SK-N-SH treated with all-trans-retinoic acid at 6 μM for 48 hours (cell line): Measurements from ENCODE around the gene ACOX1.

Experiments
- ATAC-seq: fragments of 200-7000 bp; cut with Tn5 transposase; 3 replicates; pipeline ENCODE4 v1.9.1; 2020; ENCODE audit warnings: mild to moderate bottlenecking, moderate library complexity
- ARNTL ChIP-seq: fragments of 450-650 bp; formaldehyde crosslinking; IDR thresholded peaks from 2 replicates; pipeline ENCODE4 v1.5.0; 2020; ENCODE audit warnings: low read depth, mild to moderate bottlenecking, moderate library complexity, borderline replicate concordance
- BACH2 ChIP-seq: fragments of 250-450 bp; sonication (Bioruptor Pico); IDR thresholded peaks from 2 replicates; pipeline ENCODE4 v1.9.0; 2021; ENCODE audit warnings: mild to moderate bottlenecking, borderline replicate concordance
- CSDC2 ChIP-seq: fragments of 250-450 bp; sonication (Bioruptor Pico); IDR thresholded peaks from 2 replicates; pipeline ENCODE4 v1.5.0; 2020; ENCODE audit warnings: mild to moderate bottlenecking, moderate library complexity
- CSRNP3 ChIP-seq: fragments of 250-450 bp; sonication (Bioruptor Pico); IDR thresholded peaks from 2 replicates; pipeline ENCODE4 v1.5.1; 2021; ENCODE audit warnings: mild to moderate bottlenecking, moderate library complexity
- ESRRG ChIP-seq: fragments of 250-450 bp; sonication (Bioruptor Pico); IDR thresholded peaks from 2 replicates; pipeline ENCODE4 v1.6.1; 2021; ENCODE audit warnings: mild to moderate bottlenecking
- GLIS3 ChIP-seq: fragments of 250-450 bp; sonication (Bioruptor Pico); IDR thresholded peaks from 2 replicates; pipeline ENCODE4 v1.5.0; 2020; ENCODE audit warnings: mild to moderate bottlenecking, moderate library complexity
- ISL1 ChIP-seq: fragments of 250-450 bp; sonication (Bioruptor Pico); IDR thresholded peaks from 2 replicates; pipeline ENCODE4 v2.1.2; 2022; ENCODE audit warnings: mild to moderate bottlenecking, moderate library complexity
- POU6F1 ChIP-seq: fragments of 250-450 bp; sonication (Bioruptor Pico); IDR thresholded peaks from 2 replicates; pipeline ENCODE4 v1.8.0; 2021; ENCODE audit warnings: low read depth, mild to moderate bottlenecking, moderate library complexity, borderline replicate concordance
- PPARA ChIP-seq: fragments of 250-450 bp; sonication (Bioruptor Pico); IDR thresholded peaks from 2 replicates; pipeline ENCODE4 v1.5.0; 2020; ENCODE audit warnings: mild to moderate bottlenecking, borderline replicate concordance
- SNAI2 ChIP-seq: fragments of 250-450 bp; sonication (Bioruptor Pico); IDR thresholded peaks from 2 replicates; pipeline ENCODE4 v1.5.0; 2020; ENCODE audit warnings: mild to moderate bottlenecking, moderate library complexity
- TCF4 ChIP-seq: fragments of 250-450 bp; sonication (Bioruptor Pico); IDR thresholded peaks from 2 replicates; pipeline ENCODE4 v1.8.0; 2021; ENCODE audit warnings: mild to moderate bottlenecking, moderate library complexity, borderline replicate concordance
- TOX ChIP-seq: fragments of 250-450 bp; sonication (Bioruptor Pico); IDR thresholded peaks from 2 replicates; pipeline ENCODE4 v1.8.0; 2021; ENCODE audit warnings: mild to moderate bottlenecking, moderate library complexity, borderline replicate concordance
- ZC3H10 ChIP-seq: fragments of 250-450 bp; sonication (Bioruptor Pico); IDR thresholded peaks from 2 replicates; pipeline ENCODE4 v1.5.1; 2021; ENCODE audit warnings: mild to moderate bottlenecking, moderate library complexity
- ZFP3 ChIP-seq: fragments of 250-450 bp; sonication (Bioruptor Pico); IDR thresholded peaks from 2 replicates; pipeline ENCODE4 v1.5.0; 2020; ENCODE audit warnings: mild to moderate bottlenecking, moderate library complexity
- ZNF565 ChIP-seq: fragments of 450-650 bp; formaldehyde crosslinking; conservative IDR thresholded peaks from 2 replicates; pipeline ENCODE4 v1.5.0; 2020; ENCODE audit warnings: low read depth, mild to moderate bottlenecking, moderate library complexity
- ZNF70 ChIP-seq: fragments of 450-650 bp; formaldehyde crosslinking; IDR thresholded peaks from 2 replicates; pipeline ENCODE4 v1.5.0; 2020; ENCODE audit warnings: mild to moderate bottlenecking, moderate library complexity
- ZNF8 ChIP-seq: fragments of 450-650 bp; formaldehyde crosslinking; IDR thresholded peaks from 2 replicates; pipeline ENCODE4 v1.5.0; 2020; ENCODE audit warnings: mild to moderate bottlenecking, moderate library complexity
- TF ChIP-seq, protein P1 (sequence below): fragments of 250-450 bp; sonication (Bioruptor Pico); IDR thresholded peaks from 2 replicates; pipeline ENCODE4 v1.8.0; 2020; ENCODE audit warnings: mild to moderate bottlenecking, moderate library complexity, borderline replicate concordance
- TF ChIP-seq, protein P2 (sequence below): fragments of 250-450 bp; sonication (Bioruptor Pico); IDR thresholded peaks from 2 replicates; pipeline ENCODE4 v1.5.1; 2020; ENCODE audit warnings: low read depth, mild to moderate bottlenecking, moderate library complexity
- TF ChIP-seq, protein P3 (sequence below): fragments of 250-450 bp; sonication (Bioruptor Pico); IDR thresholded peaks from 2 replicates; pipeline ENCODE4 v1.5.0; 2020; ENCODE audit warnings: mild to moderate bottlenecking, moderate library complexity

ACOX1 gene

GRCh38 chr17:75892556-75893224 is 86.3 kb downstream of the ACOX1 start:
- no peak for ATAC-seq
- no peak for TF ChIP-seq SNAI2 (CRISPR knock-in tag)
- no peak for TF ChIP-seq ZNF70 (CRISPR knock-in tag)
- TF ChIP-seq, protein P1, sequence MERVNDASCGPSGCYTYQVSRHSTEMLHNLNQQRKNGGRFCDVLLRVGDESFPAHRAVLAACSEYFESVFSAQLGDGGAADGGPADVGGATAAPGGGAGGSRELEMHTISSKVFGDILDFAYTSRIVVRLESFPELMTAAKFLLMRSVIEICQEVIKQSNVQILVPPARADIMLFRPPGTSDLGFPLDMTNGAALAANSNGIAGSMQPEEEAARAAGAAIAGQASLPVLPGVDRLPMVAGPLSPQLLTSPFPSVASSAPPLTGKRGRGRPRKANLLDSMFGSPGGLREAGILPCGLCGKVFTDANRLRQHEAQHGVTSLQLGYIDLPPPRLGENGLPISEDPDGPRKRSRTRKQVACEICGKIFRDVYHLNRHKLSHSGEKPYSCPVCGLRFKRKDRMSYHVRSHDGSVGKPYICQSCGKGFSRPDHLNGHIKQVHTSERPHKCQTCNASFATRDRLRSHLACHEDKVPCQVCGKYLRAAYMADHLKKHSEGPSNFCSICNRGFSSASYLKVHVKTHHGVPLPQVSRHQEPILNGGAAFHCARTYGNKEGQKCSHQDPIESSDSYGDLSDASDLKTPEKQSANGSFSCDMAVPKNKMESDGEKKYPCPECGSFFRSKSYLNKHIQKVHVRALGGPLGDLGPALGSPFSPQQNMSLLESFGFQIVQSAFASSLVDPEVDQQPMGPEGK (CRISPR knock-in tag), result no peak
- no peak for TF ChIP-seq ZFP3
- TF ChIP-seq POU6F1 (CRISPR knock-in tag), result no peak
- no peak for TF ChIP-seq ISL1 (CRISPR knock-in tag)
- TF ChIP-seq BACH2 (CRISPR knock-in tag), result no peak
- no peak for TF ChIP-seq GLIS3 (CRISPR knock-in tag)

- no peak for ATAC-seq
- TF ChIP-seq ESRRG (CRISPR knock-in tag), result no peak
- TF ChIP-seq BACH2 (CRISPR knock-in tag), result no peak
- TF ChIP-seq ZNF70 (CRISPR knock-in tag), result no peak
- no peak for TF ChIP-seq CSDC2
- TF ChIP-seq, protein P1 (CRISPR knock-in tag), result no peak
- TF ChIP-seq TCF4 (CRISPR knock-in tag), result no peak
- TF ChIP-seq PPARA (CRISPR knock-in tag), result no peak
- no peak for TF ChIP-seq ARNTL (CRISPR knock-in tag)
- TF ChIP-seq ZNF565 (CRISPR knock-in tag), result no peak
- TF ChIP-seq, protein P2, sequence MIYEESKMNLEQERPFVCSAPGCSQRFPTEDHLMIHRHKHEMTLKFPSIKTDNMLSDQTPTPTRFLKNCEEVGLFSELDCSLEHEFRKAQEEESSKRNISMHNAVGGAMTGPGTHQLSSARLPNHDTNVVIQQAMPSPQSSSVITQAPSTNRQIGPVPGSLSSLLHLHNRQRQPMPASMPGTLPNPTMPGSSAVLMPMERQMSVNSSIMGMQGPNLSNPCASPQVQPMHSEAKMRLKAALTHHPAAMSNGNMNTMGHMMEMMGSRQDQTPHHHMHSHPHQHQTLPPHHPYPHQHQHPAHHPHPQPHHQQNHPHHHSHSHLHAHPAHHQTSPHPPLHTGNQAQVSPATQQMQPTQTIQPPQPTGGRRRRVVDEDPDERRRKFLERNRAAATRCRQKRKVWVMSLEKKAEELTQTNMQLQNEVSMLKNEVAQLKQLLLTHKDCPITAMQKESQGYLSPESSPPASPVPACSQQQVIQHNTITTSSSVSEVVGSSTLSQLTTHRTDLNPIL (CRISPR knock-in tag), result no peak
- no peak for TF ChIP-seq POU6F1 (CRISPR knock-in tag)
- TF ChIP-seq ZC3H10 (CRISPR knock-in tag), result no peak
- TF ChIP-seq, protein P3, sequence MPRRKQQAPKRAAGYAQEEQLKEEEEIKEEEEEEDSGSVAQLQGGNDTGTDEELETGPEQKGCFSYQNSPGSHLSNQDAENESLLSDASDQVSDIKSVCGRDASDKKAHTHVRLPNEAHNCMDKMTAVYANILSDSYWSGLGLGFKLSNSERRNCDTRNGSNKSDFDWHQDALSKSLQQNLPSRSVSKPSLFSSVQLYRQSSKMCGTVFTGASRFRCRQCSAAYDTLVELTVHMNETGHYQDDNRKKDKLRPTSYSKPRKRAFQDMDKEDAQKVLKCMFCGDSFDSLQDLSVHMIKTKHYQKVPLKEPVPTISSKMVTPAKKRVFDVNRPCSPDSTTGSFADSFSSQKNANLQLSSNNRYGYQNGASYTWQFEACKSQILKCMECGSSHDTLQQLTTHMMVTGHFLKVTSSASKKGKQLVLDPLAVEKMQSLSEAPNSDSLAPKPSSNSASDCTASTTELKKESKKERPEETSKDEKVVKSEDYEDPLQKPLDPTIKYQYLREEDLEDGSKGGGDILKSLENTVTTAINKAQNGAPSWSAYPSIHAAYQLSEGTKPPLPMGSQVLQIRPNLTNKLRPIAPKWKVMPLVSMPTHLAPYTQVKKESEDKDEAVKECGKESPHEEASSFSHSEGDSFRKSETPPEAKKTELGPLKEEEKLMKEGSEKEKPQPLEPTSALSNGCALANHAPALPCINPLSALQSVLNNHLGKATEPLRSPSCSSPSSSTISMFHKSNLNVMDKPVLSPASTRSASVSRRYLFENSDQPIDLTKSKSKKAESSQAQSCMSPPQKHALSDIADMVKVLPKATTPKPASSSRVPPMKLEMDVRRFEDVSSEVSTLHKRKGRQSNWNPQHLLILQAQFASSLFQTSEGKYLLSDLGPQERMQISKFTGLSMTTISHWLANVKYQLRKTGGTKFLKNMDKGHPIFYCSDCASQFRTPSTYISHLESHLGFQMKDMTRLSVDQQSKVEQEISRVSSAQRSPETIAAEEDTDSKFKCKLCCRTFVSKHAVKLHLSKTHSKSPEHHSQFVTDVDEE (CRISPR knock-in tag), result no peak
- TF ChIP-seq CSRNP3 (CRISPR knock-in tag), result no peak
- TF ChIP-seq ZNF8, result no peak
- TF ChIP-seq TOX (CRISPR knock-in tag), result no peak
- TF ChIP-seq GLIS3 (CRISPR knock-in tag), result no peak
These were observed 87.1 kb downstream of the ACOX1 start for GRCh38 chr17:75891605-75892555.
